Thoracic aorta (tissue), 2 donors: ENCODE data around the gene NUCB1. TPM values are rescaled to one million over a fixed set of nuclear protein-coding genes. Genes with fewer than 3 reads are reported as not detected.

Experiments used
- ATAC-seq: fragments of 150-250 bp; one replicate; pipeline ENCODE4 v1.8.0; 2017; ENCODE audit warnings: low read depth; ENCODE audit not compliant: insufficient number of reproducible peaks, low FRiP score
- DNase-seq: peaks from one replicate; pipeline ENCODE4 v3.0.0-alpha.2; 2020; ENCODE audit warnings: low spot score
- H3K27ac ChIP-seq, 2 donors: fragments of 200-600 bp; sonication (generic); 1 replicate in 1 of 2; 2 replicates in 1 of 2; pipeline ENCODE4 v1.5.1; 2016; ENCODE audit warnings: mild to moderate bottlenecking in 2 of 2, moderate library complexity in 2 of 2
- H3K27me3 ChIP-seq: fragments of 200-600 bp; sonication (generic); replicated peaks from 2 replicates; pipeline ENCODE4 v1.6.0; 2016; ENCODE audit warnings: mild to moderate bottlenecking; ENCODE audit not compliant: insufficient read depth
- H3K36me3 ChIP-seq: fragments of 200-600 bp; sonication (generic); one replicate; pipeline ENCODE4 v1.5.1; 2016
- H3K4me1 ChIP-seq, 2 donors: fragments of 200-600 bp; sonication (generic); 1 replicate in 1 of 2; 2 replicates in 1 of 2; pipeline versions ENCODE4 v1.5.1 to v1.6.0; 2016; ENCODE audit warnings: low read depth in 2 of 2, mild to moderate bottlenecking in 1 of 2; ENCODE audit not compliant: control insufficient read depth in 1 of 2
- H3K4me3 ChIP-seq: fragments of 200-600 bp; sonication (generic); 2 replicates; pipeline ENCODE4 v1.5.1; 2016; ENCODE audit warnings: mild to moderate bottlenecking
- H3K9me3 ChIP-seq: fragments of 200-600 bp; sonication (generic); 2 replicates; pipeline ENCODE4 v1.5.1; 2016
- total RNA-seq, 2 donors: library from RNA; depleted of rRNA; stranded (reverse); fragments of >200 nt; gene quantifications; one replicate each; pipeline versions ENCODE4 v1.1.0 to v1.2.3, GENCODE V29; 2016
- TF ChIP-seq, protein P1 (sequence below): fragments of 200-600 bp; sonication (generic); IDR thresholded peaks from one replicate; pipeline ENCODE4 v1.5.1; 2019; ENCODE audit warnings: antibody characterized with exemption

NUCB1 gene
- total RNA-seq, 2 donors from 2014 or later: 415 to 671 TPM

DNA sequence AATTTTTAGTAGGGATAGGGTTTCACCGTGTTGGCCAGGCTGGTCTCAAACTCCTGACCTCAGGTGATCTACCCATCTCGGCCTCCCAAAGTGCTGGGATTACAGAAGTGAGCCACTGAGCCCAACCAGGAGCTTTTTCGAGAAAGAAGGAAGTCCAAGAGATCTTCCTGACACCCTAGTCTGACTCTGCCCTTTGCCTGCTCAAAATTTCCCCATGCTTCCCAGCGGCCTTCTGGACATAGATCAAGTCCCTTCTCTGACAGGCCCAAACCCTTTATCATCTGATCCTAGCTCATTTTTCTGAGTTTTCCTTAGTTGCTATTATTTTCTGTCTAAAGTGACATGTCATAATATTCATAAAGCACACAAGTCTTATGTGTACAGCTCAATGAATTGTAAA, 53.0 kb downstream of the NUCB1 start:
- TF ChIP-seq, protein P1, sequence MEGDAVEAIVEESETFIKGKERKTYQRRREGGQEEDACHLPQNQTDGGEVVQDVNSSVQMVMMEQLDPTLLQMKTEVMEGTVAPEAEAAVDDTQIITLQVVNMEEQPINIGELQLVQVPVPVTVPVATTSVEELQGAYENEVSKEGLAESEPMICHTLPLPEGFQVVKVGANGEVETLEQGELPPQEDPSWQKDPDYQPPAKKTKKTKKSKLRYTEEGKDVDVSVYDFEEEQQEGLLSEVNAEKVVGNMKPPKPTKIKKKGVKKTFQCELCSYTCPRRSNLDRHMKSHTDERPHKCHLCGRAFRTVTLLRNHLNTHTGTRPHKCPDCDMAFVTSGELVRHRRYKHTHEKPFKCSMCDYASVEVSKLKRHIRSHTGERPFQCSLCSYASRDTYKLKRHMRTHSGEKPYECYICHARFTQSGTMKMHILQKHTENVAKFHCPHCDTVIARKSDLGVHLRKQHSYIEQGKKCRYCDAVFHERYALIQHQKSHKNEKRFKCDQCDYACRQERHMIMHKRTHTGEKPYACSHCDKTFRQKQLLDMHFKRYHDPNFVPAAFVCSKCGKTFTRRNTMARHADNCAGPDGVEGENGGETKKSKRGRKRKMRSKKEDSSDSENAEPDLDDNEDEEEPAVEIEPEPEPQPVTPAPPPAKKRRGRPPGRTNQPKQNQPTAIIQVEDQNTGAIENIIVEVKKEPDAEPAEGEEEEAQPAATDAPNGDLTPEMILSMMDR: no peak
- Histone ChIP-seq H3K27me3 (no peaks in the 10 kb centered on the region), H3K4me3 (no peak overlapping the region), H3K27ac (no peak overlapping the region), H3K9me3 (no peaks in the 10 kb centered on the region), H3K4me1 (peaks cover 11 to 20% of the 10 kb centered on the region in 2 donors), H3K36me3 (peaks cover 4% of the 10 kb centered on the region)
- no peak for ATAC-seq
- no peak for DNase-seq

GRCh38 chr19:48953990-48954594, 54.0 kb downstream of the NUCB1 start:
- no peak for ATAC-seq
- no peak for DNase-seq
- TF ChIP-seq, protein P1: no peak
- H3K36me3 ChIP-seq: peaks cover 4% of the 10 kb centered on the region
- peak overlapping the region; percentile 85 to 88 for H3K27ac ChIP-seq
- H3K4me3 ChIP-seq: peak overlapping the region; percentile 86
- H3K27me3 ChIP-seq: no peaks in the 10 kb centered on the region
- H3K4me1 ChIP-seq: peaks cover 11 to 20% of the 10 kb centered on the region in 2 donors
- H3K9me3 ChIP-seq: no peaks in the 10 kb centered on the region

- DNase-seq (peak; percentile 87), ATAC-seq (peak; percentile 95)
- Histone ChIP-seq H3K9me3 (no peaks in the 10 kb centered on the region), H3K4me1 (peaks cover 11 to 20% of the 10 kb centered on the region in 2 donors), H3K27me3 (no peaks in the 10 kb centered on the region), H3K27ac (peak within 1 kb of the TSS; percentile 88), H3K36me3 (peaks cover 4% of the 10 kb centered on the region), H3K4me3 (peak within 1 kb of the TSS; percentile 86)
- TF ChIP-seq, protein P1: no peak
Observed at GRCh38 chr19:48954595-48955307, 54.6 kb downstream of the NUCB1 start, which contains the start of gene BAX. BAX (plus strand) TSS chr19:48954875; CDS start chr19:48954929, 54 bp downstream.

DNA sequence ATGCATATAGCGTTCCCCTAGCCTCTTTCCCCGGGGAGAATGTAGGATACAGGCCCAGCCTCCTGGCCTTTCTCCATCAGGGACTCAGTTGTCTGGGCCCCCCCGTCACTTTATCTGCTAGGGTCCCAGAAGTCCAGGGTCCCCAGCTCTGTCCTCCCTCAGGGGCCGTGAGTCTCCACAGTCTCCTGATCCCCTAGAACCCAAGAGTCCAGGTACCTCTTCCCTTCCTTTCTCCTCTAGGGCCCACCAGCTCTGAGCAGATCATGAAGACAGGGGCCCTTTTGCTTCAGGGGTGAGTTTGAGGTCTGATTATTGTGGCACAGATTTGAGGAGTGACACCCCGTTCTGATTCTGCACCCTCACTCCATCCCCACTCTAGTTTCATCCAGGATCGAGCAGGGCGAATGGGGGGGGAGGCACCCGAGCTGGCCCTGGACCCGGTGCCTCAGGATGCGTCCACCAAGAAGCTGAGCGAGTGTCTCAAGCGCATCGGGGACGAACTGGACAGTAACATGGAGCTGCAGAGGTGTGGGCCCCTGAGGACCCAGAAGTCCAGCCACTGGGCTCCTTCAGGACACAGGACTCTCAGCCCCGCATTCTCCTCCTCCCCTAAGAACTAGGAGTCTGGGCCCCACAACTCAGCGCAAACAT, 55.3 kb downstream of the NUCB1 start:
- H3K27me3 ChIP-seq: no peaks in the 10 kb centered on the region
- peak overlapping the region; percentile 86 for H3K4me3 ChIP-seq
- H3K9me3 ChIP-seq: no peaks in the 10 kb centered on the region
- peaks cover 4% of the 10 kb centered on the region for H3K36me3 ChIP-seq
- DNase-seq: no peak
- H3K27ac ChIP-seq: peak overlapping the region; percentile 88
- H3K4me1 ChIP-seq: peaks cover 11 to 20% of the 10 kb centered on the region in 2 donors
- TF ChIP-seq, protein P1: no peak
- ATAC-seq: no peak

GRCh38 chr19:48958006-48958405, 57.9 kb downstream of the NUCB1 start:
- Histone ChIP-seq H3K4me3 (no peak overlapping the region), H3K4me1 (peaks cover 11 to 20% of the 10 kb centered on the region in 2 donors), H3K9me3 (no peaks in the 10 kb centered on the region), H3K27me3 (no peaks in the 10 kb centered on the region), H3K27ac (no peak overlapping the region), H3K36me3 (peaks cover 4% of the 10 kb centered on the region)
- ATAC-seq: no peak
- TF ChIP-seq, protein P1: no peak
- DNase-seq: no peak
